ENCODE results near the gene LIMS1.
"Not testable (repeated sequence)": the region's sequence is repeated elsewhere in the genome, so short reads cannot be mapped to it uniquely, and the experiment has no call there.

LIMS1 gene

DNA sequence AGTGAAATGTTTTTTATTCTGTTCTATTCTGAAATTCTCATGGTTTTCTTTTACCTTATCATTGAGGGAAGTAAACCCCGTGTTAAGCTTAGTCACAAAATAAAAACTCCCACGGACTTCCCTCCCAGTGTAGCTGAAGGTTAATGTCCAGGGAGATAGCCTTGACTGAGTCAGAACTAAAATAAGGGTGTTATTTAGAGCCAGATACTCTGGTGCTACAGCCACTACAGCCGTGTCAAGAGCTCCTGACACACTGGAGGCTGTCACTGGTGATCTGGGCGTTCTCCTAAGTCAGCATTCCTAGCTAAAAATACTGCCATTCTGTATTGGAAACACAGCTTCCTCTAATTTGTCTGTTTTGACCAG, 103.0 kb downstream of the LIMS1 start:
- no peak for DNase-seq

DNA sequence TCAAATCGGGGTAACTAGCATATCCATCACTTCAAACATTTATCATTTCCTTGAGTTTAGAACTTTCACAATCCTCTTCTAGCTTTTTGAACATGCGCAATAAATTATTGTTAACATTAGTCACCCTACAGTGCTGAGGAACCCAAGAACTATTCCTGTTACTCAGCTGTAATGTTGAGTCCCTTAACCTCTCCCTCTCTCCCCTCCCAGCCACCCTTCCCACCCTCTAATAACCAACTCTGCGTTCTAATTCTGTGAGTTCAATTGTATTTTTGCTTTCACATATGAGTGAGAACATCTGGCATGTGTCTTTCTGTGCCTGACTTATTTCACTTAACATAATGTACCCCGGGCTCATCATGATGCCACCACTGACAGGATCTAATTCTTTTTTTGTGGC, 106.5 kb downstream of the LIMS1 start:
- DNase-seq: no peak

DNA sequence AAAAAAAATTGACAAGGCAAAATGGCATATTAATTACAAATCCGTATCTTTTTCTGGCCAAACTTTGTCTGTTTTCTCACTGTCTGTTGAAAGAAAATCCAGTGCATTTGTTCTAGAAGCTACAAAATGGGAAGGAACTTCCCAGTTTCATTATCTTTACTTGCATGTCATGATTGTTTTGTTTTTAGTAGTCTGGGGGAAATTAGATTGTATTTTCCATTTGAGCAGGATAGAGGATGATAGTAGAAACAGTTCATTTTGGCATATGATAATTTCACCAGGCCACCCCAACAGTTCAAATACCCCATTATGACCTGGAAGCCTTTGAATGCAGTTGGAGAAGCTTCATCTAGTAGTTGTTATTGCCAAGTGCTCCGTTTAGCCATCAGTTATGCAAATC, 107.5 kb downstream of the LIMS1 start:
- no peak for DNase-seq

DNA sequence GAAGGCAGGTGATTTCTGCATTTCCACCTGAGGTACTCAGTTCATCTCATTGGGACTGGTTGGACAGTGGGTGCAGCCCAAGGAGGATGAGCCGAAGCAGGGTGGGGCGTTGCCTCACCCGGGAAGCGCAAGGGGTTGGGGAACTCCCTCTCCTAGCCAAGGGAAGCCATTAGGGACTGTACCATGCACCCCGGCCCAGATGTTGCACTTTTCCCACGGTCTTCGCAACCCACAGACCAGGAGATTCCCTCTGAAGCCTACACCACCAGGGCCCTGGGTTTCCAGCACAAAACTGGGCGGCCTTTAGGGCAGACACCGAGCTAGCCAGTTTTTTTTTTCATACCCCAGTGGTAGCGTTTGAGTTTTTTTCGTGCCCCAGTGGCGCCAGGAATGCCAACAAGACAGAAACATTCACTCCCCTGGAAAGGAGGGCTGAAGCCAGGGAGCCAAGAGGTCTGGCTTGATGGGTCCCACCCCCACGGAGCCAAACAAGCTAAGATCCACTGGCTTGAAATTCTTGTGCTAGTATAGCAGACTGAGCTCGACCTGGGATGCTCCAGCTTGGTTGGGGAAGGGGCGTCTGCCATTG, 109.1 kb downstream of the LIMS1 start:
- DNase-seq: no peak

DNA sequence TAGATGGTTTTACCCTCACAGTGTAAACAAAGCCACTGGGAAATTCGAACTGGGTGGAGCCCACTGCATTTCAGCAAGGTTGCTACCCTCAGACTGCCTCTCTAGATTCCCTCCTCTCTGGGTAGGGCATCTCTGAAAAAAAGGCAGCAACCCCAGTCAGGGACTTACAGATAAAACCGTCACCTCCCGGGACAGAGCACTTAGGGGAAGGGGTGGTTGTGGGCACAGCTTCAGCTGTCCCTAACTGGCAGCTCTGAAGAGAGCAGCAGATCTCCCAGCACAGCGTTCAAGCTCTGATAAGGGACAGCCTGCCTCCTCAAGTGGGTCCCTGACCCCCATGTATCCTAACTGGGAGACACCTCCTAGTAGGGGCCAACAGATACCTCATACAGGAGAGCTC, 109.6 kb downstream of the LIMS1 start:
- DNase-seq: not testable (repeated sequence)

DNA sequence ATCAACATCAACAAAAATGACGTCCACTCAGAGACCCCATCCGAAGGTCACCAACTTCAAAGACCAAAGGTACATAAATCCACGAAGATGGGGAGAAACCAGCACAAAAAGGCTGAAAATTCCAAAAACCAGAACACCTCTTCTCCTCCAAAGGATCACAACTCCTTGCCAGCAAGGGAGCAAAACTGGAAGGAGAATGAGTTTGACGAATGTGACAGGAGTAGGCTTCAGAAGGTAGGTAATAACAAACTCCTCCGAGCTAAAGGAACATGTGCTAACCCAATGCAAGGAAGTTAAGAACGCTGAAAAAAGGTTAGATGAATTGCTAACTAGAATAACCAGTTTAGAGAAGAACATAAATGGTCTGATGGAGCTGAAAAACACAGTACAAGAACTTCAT, 110.2 kb downstream of the LIMS1 start:
- not testable (repeated sequence) for DNase-seq

DNA sequence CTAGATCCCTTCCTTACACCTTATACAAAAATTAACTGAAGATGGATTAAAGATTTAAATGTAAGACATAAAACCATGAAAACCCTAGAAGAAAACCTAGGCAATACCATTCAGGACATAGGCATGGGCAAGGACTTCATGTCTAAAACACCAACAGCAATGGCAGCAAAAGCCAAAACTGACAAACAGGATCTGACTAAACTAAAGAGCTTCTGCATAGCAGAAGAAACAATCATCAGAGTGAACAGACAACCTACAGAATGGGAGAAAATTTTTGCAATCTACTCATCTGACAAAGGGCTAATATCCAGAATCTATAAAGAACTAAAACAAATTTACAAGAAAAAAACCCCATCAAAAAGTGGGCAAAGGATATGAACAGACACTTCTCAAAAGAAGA, 114.5 kb downstream of the LIMS1 start:
- not testable (repeated sequence) for DNase-seq

DNA sequence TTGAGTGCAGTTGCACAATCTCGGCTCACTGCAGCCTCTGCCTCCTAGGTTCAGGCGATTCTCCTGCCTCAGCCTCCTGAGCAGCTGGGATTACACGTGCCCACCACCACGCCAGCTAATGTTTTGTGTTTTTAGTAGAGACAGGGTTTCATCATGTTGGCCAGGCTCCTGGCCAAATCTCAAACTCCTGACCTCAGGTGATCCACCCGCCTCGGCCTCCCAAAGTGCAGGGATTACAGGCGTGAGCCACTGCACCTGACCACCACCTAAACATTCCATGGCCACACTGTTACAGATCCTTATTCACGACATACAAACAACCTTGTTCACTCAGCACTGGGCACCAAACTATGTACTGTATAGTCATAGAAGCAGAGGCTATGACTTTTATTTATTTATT, 116.2 kb downstream of the LIMS1 start:
- DNase-seq: not testable (repeated sequence)

DNA sequence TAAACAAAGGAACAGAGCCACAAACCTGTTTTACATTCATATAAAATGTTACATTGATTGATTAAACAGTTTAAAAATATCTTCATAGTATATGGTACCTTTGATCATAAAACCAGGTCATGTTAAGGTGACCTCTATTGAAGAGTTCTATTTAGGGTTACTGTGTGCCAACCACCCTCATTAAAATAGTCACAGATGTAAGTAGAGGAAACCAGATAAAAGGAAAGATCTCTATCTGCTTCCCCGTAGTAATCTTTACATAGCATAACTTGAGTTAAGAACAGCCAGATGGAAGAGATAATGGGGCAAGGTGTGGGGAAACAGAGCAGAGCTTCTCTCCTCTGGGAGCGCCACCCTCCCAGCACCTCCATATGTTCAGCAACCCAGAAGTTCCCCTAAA, 117.2 kb downstream of the LIMS1 start:
- not testable (repeated sequence) for DNase-seq

DNA sequence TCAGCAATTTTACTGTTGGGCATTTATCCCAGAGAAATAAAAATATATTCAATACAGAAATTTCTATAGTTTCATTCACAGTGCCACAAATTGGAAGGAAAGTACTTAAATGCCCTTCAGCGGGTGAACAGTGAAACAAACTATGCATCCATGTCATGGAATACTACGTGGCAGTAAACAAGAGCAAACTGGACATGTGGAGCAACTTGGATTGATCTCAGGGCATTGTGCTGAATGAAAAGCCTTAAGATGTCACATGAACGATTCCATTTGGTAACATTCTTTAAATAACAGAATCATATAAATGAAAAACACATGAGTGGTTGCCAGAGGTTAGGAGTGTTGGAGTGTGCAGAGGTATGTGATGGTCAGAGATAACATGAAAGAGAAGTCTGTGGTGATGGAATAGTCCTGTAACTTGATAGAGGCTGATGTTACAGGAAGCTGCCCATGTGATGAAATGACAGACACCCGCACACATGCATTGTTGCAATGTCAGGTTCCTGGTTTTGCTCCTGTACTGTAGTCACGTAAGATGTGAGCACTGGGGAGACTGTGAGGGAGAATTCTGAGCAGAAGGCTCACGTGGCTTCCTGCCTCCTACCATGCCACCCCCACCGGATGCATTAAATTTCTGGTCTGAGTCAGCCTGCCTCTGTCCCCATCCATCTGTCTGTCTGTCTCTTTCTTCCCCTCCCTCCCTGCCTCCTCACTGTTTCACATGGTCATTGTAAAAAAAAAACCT, 118.1 kb downstream of the LIMS1 start:
- DNase-seq: peak; percentile 10

DNA sequence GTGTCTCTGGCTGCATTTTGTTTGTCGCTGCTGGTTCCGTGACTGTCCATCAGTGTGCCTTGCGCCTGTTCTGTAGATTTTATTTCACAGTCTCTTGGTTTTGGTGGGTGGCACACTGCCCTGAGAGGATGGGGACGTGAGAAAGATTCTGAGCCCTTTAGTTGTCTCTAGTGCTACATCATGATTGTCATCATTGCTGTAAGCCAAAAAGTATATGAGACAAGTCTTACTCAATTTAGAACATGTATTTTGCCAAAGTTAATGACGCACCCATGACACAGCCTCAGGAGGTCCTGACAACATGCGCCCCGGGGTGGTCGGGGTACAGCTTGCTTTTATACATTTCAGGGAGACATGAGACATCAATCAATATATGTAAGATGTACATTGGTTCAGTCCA, 119.2 kb downstream of the LIMS1 start:
- not testable (repeated sequence) for DNase-seq

DNA sequence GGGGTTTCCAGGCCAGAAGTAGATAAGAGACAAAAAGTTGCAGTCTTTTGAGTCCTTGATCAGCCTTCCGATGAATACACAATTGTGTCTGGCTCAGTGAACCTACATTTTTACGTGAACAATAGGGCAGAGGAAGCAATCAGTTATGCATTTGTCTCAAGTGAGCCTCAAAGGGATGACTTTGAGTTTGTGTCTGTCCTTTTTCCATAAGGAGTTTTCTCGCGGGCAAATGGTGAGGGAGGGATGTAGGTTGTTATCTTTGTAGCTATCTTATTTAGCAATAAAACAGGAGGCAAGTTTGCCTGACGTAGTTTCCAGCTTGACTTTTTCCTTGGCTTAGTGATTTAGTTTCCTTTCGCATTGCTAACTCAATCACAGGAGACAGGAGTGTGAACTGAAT, 119.6 kb downstream of the LIMS1 start:
- not testable (repeated sequence) for DNase-seq

DNA sequence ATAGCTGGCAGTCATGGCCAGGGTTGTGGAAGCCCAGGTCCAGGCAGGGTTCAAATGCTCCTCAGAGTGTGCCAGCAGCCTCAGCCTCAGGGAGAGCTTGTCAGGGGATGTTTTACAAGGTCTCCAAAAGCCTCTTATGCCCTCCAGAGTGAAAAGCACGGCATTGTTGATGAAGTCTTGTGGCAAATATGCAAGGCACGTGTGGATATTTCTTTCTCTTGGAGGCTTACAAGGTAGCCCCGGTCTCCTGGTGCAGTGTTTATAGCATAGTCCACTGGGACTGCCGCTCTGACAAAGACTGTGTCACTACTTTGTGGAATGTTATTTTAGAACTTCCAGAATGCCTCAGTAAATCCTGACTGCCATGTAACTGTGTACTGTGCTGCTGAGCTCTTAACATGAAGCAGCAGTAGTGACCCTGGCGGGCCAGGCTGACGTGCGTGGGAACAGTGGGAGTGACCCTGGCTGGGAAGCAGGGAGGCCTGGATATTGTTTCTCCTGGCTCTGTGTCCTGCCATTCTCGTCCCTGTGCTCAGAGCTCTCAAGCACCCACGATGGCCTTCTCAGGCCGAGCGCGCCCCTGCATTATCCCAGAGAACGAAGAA, 120.4 kb downstream of the LIMS1 start:
- not testable (repeated sequence) for DNase-seq

DNA sequence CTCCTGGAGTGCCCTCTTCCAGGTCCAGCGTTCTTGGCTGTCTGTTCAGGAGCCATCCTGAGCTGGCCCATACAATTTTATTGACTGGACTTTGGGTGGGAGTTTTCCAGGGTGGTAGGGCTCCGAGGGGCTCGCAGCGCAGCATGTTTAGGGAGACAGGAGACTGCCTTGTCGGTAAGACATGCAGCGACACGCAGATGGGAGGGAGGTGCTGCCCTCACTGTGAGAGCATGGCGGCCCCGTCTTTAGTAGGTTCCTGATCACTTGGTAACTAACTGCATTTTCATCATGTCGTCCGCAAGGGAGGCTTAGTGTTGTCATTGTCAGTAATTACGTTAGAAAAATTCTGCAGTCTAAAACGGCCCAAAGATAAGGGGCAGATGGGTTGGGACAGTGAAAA, 121.0 kb downstream of the LIMS1 start:
- not testable (repeated sequence) for DNase-seq

DNA sequence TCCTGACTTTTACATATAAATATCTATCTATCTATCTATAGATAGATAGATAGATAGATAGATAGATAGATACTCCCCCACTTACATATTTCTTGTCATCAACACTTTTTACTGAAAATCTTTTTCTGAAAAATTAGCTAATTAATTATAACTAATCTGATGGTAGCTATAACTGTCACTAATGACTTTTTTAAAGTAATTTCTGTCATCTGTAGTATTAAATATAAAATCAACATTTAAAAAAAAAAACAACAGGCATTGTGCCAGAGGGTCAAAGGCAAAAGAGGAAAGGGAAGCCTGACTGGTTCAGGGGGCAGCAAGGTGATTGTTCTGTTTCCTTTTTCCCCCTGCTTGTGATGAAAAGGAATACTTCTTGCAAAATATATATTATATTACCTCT, 122.0 kb downstream of the LIMS1 start:
- DNase-seq: not testable (repeated sequence)

DNA sequence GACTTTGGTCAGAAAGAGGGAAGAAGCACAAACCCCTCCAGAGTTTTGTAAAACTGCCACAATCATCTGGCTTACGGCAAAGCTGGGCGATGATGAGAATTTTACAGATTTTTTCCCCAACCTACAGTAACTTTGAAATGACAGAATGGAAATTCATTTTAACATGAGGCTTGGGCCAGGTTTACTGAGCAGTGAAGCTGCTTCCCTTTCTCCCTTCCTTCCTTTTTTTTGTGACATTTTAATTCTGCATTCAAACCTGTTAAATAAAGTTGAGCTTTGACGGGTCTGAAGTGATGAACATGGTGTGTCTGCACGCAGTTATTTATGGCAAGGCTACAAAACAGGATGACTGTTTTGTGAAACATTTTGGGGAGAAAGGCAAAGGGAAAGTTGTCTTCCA, 123.2 kb downstream of the LIMS1 start:
- DNase-seq: not testable (repeated sequence)

DNA sequence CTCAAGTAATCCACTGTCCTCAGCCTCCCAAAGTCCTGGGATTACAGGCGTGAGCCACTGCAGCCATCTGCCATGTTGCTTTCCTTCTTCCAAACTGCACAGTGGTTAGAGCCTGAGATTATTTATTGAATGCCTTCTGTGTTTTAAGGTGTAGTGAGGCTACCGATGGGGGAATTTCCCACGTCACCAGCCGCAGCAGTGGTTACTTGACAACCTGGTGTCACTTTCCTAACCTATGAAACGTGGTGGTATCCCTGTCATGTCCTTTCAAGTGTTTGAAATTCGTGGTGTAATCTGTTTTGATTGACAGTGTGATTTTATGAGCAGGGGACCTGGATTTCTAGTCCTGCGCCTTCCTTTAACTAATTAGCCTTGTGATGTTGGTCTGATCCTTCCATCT, 124.3 kb downstream of the LIMS1 start:
- DNase-seq: not testable (repeated sequence)

DNA sequence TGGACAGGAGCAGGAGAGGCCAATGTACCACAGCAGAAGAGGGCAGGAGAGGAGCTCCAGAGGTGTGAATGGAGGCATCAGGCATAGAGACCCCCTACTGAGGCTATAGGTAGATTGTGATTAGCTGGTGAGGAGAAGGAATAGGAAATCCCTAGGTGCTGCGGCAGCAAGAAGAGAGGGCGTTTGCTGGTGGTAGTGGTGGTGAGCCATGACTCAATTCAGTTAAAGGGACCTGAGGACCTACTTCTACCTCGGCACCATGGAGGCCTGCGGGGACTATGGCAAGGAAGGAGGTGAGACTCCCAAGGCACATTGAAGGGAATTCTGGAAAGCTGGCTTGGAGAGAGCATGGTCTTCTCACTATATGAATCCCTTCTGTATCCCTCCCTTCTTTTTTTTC, 127.2 kb downstream of the LIMS1 start:
- DNase-seq: not testable (repeated sequence)

DNA sequence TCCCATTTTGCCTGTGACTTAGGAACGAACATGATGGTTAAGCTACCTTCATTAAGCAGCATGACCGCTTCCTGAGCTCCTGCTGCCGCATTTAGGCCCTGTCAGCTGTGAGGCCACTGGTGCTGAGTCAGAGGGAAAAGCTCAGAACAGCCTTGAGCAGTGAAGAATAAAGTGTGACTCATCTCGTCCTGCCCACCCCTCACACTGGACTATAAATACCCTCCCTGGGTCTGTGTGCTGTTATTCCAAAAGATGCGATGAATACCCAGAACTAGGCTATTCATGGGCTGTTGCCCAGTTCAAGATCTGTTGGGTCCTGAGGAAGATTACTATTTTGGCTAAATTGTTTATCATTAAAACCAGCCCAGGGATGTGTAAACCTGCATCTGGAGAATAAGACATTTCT, 127.9 kb downstream of the LIMS1 start:
- DNase-seq: not testable (repeated sequence)

DNA sequence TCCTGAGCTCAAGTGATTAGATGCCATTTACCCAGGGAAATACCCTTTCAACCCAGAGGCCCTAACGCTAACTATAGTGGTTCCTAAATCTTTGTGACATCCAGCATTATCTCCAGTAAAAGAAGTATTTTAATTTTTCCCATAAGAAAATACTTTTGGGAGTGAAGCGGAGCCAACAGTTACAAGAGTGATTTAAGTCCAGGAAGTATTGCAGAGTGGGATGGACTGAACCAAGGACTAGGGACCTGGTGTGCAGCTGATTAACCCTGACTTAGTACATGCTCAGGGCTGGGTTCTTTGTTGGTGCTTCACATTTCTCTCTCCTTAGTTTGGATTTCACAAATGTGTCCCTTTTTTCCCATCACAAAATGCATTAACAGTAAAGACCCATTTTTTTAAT, 129.1 kb downstream of the LIMS1 start:
- not testable (repeated sequence) for DNase-seq

DNA sequence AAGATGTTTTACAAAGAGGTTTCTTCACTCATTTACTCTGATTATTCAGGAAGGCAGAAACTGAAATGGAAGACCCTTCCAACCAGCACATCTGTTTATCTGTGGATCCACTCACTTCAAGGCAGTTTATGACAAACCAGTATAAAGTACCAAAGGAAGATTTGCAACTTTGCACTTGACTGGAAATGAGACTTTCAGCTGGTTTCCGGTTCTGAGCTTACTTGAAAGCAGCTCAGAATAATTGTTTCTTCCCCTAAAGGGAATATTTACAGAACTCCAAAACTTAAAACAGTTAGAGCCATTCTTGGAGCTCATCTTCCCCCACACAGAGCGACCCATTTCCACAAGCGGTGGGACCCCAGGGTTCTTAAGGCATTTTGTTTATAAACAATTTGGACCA, 129.8 kb downstream of the LIMS1 start:
- not testable (repeated sequence) for DNase-seq

DNA sequence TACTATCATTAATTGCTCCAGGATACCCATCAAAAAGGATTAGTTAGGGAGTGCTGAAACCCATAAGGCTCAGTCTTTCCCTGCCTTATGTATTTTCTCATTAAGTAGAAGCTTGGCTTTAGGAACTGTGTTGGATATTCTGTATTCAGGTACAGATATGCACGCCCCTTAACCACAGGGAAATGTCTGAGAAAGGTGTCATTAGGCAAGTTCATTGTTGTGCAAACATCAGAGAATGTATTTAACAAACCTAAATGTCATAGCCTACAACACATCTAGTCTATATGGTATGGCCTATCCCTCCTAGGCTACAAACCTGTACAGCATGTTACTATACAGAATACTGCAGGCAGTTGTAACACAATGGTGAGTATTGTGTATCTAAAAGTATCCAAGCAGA, 130.7 kb downstream of the LIMS1 start:
- DNase-seq: not testable (repeated sequence)

DNA sequence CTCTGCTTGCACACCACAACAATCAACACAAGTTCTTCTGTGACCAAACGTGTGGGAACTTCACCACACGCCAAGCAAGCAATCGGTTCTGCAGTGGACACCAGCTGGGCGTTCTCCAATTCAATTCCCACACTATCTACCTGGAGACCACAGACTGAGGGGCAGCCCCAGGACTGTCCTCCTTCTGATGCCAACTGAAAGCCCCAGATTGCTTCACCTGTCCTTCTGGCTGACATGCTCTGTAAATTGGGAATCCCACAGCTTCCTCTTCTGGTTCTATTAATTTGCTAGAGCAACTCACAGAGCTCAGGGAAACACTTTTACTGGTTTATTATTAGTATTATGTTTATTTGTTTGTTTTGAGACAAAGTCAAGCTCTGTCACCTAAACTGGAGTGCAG, 131.7 kb downstream of the LIMS1 start:
- DNase-seq: not testable (repeated sequence)

DNA sequence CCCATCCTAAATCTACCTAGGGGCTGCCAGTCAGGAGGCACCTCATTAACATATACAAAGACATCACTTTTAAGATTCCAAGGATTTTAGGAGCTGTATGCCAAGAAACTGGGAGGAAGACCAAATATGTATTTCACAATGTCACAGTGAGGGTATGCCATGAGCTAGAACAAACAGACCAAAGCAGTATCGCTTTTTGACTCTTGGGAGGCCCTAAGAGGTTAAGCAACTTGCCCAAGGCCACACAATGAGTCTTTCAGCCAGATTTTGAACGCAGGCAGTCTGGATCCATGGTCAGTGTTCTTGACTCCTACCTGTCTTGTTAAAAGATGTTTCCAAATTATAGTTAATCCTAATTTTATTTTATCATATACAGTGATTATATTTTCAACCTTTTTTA, 132.9 kb downstream of the LIMS1 start:
- DNase-seq: not testable (repeated sequence)
